ENCODE data around the gene UBR2. TPM values are rescaled to one million over a fixed set of nuclear protein-coding genes. Genes with fewer than 3 reads are reported as not detected.
"Not testable (repeated sequence)": the region's sequence is repeated elsewhere in the genome, so short reads cannot be mapped to it uniquely, and the experiment has no call there.

The UBR2 gene
- total and polyA plus RNA-seq, 2 of the 4 experiments (the other 2 are of a cell fraction), result 7.7 to 32.3 TPM

DNA sequence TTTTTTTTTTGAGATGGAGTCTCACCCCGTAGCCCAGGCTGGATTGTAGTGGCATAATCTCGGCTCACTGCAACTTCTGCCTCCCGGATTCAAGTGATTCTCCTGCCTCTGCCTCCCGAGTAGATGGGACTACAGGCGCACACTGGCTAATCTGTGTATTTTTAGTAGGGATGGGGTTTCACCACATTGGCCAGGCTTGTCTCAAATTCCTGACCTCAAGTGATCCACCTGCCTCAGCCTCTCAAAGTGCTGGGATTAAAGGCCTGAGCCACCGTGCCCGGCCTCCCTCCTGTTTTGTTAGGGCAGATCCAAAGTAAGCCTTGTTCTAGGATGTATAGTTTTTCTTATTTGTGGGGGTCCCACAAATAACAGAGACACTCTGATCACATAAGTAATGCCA, 12.7 kb downstream of the UBR2 start:
- peaks cover 15% of the 10 kb centered on the region for H3K36me3 ChIP-seq (ENCODE audit: control insufficient read depth, insufficient read depth, low read length)
- BruUV-seq (replicated peaks); H3K14ac ChIP-seq (replicated peaks; ENCODE audit: low read depth, low read length); H4K8ac ChIP-seq (ENCODE audit: low read depth in 2 of 2, low read length in 2 of 2); H3K27me3 ChIP-seq (ENCODE audit: control insufficient read depth, insufficient read depth, low read length); in situ Hi-C loops (cut with MboI; ENCODE audit: low sequenced_read_pairs); H3K4me3 ChIP-seq (ENCODE audit: insufficient read depth, low read depth, low read length); H3K9ac ChIP-seq (ENCODE audit: low read depth, low read length); POLR2A ChIA-PET (ENCODE audit: unreplicated experiment); H2BK15ac ChIP-seq (ENCODE audit: low read depth, low read length); H2AFZ ChIP-seq (replicated peaks; ENCODE audit: low read length, poor library complexity); H3K9me3 ChIP-seq (ENCODE audit: control insufficient read depth, insufficient read depth, low read length); H3K56ac ChIP-seq (ENCODE audit: extremely low read depth, insufficient read depth, low read length); H4K91ac ChIP-seq (ENCODE audit: insufficient read depth, low read depth, low read length); H3K4me2 ChIP-seq (ENCODE audit: low read depth, low read length); CTCF ChIA-PET; H3K27ac ChIP-seq (ENCODE audit: insufficient read depth, low read length); dilution Hi-C loops (cut with HindIII; ENCODE audit: low sequenced_read_pairs, unreplicated experiment); intact Hi-C loops (cut with micrococcal nuclease); ATAC-seq (ENCODE audit: low read depth); H3K9me1 ChIP-seq (ENCODE audit: insufficient read depth, low read length); H2BK5ac ChIP-seq (ENCODE audit: low read depth, low read length, poor library complexity, severe bottlenecking); DNase-seq; H3K4ac ChIP-seq (ENCODE audit: low read depth, low read length); H3K23ac ChIP-seq (ENCODE audit: low read depth, low read length); H2BK20ac ChIP-seq (ENCODE audit: low read depth, low read length); H3K4me1 ChIP-seq (ENCODE audit: control insufficient read depth, insufficient read depth, low read length); H2AK5ac ChIP-seq (ENCODE audit: low read depth, low read length); H3K18ac ChIP-seq (ENCODE audit: low read depth, low read length); H2BK120ac ChIP-seq (ENCODE audit: low read depth, low read length); H2AK9ac ChIP-seq (replicated peaks; ENCODE audit: low read depth, low read length, poor library complexity); H4K5ac ChIP-seq (ENCODE audit: low read depth, low read length): not testable (repeated sequence)
- peaks cover 16 to 71% of the 10 kb centered on the region in 2 experiments for H3K79me1 ChIP-seq (ENCODE audit: low read depth in 1 of 2, low read length in 2 of 2)
- H4K20me1 ChIP-seq (ENCODE audit: insufficient read depth, low read length), result peaks cover 30% of the 10 kb centered on the region; the same call in 1 of the 2 replicates
- no CpG with 5 or more reads among the region's 7 CpGs for WGBS, 2 experiments (ENCODE audit: extremely low coverage in 2 of 2, insufficient read length in 1 of 2)
